AG10803 (cell line): ENCODE results near the gene TMEM150A.

Experiments used
- DNase-seq: peaks from one replicate; pipeline ENCODE4 v3.0.0; 2010; ENCODE audit warnings: low read depth
- H3K4me3 ChIP-seq: 2 replicates; pipeline ENCODE4 v1.5.1; 2011; ENCODE audit warnings: mild to moderate bottlenecking, low read length, control low read depth
- TF ChIP-seq, protein P1 (sequence below): conservative IDR thresholded peaks from 2 replicates; pipeline ENCODE4 v1.5.1; 2011; ENCODE audit warnings: mild to moderate bottlenecking, low read length, control low read depth, inconsistent platforms

TMEM150A gene

DNA sequence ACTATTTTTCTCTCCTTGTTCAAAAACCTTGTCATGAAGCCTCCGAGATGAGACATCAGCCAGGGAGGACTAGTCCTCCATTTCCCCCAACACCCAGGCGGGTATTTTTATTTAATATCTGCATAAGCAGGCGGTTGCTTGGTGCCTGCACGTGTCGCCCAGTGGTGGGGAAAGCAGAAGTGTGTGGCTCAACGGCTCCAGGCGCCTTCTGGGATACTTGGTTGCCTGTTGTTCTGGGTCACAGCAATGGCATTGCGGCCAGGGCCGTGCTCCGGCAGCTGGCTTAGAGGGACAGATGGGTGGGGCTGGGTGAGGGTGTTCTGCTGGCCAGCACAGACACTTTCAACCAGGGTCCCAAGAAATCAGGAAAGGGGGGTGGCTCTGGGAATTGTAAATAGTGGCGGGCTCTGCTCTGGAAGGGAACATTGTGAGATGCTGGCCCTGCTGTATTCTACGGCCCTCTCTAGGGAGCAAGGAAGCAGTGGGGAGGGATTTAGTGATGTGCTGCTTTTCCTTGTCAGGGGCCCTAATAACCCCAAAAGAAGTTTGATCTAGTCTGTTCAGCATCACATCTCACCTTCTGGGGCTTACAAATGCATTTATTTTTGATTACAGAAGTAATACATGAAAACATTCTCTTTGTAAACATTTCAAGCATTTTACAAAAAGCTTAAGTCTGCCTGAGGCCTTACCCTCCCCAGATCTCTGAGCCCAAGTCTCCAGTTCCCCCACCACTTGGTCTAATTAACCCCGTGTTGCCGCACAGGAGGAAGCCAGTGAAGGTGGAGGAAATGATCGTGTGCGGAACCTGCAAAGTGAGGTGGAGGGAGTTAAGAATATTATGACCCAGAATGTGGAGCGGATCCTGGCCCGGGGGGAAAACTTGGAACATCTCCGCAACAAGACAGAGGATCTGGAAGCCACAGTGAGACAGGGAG is 24.0 kb downstream of the TMEM150A start:
- no peak overlapping the region for H3K4me3 ChIP-seq
- TF ChIP-seq, protein P1, sequence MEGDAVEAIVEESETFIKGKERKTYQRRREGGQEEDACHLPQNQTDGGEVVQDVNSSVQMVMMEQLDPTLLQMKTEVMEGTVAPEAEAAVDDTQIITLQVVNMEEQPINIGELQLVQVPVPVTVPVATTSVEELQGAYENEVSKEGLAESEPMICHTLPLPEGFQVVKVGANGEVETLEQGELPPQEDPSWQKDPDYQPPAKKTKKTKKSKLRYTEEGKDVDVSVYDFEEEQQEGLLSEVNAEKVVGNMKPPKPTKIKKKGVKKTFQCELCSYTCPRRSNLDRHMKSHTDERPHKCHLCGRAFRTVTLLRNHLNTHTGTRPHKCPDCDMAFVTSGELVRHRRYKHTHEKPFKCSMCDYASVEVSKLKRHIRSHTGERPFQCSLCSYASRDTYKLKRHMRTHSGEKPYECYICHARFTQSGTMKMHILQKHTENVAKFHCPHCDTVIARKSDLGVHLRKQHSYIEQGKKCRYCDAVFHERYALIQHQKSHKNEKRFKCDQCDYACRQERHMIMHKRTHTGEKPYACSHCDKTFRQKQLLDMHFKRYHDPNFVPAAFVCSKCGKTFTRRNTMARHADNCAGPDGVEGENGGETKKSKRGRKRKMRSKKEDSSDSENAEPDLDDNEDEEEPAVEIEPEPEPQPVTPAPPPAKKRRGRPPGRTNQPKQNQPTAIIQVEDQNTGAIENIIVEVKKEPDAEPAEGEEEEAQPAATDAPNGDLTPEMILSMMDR: no peak
- DNase-seq: no peak

DNA sequence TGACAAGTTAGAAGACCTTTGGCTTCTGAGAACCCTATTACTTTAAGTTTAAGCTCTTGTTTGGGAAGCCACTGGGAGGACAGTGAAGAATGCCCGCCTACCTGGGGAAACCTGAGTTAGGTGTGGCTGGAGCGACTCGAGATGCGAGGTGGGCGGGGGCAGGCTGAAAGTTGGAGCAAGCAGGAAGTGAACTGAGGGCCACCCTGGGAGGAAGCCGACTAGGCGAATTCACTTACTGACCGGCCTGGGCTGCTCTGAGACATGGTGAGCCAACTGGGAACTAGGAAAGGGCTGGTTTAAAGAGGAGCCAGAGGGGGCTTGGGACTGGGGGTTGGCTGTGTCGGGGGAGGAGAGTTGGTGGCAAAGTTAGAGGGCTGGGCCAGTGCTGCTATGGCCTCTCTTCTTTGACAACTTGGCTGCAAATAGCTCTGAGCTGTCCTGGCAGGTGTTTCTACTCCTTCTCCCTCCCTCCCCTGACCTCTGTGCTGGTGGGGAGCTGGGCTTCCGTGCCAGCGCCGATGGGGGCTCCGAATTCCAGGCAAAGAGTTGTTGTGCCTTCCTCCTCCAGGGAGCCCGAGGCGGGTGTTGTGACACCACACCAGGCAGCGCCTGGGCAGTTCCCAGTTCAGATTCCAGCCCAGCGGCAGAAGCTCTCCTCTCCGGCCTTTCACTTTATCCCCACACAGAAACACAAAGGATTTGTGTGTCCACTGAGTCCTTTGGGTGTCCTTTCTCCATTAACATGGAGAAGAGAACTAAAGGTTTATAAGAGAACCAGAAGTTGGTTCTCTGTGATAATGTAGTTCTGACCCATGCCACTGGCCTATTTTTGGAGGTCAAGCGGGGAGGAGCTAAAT is 24.9 kb downstream of the TMEM150A start, which contains the start of gene VAMP8:
VAMP8 (plus strand) TSS at position 201 of the 857 bp plus-strand sequence; CDS start at position 262, 61 bp downstream.
- TF ChIP-seq, protein P1: no peak
- DNase-seq: no peak
- H3K4me3 ChIP-seq: no peak within 1 kb of the TSS

GRCh38 chr2:85577063-85577385 is 25.5 kb downstream of the TMEM150A start:
- H3K4me3 ChIP-seq: no peak overlapping the region
- TF ChIP-seq, protein P1: no peak
- DNase-seq: no peak

DNA sequence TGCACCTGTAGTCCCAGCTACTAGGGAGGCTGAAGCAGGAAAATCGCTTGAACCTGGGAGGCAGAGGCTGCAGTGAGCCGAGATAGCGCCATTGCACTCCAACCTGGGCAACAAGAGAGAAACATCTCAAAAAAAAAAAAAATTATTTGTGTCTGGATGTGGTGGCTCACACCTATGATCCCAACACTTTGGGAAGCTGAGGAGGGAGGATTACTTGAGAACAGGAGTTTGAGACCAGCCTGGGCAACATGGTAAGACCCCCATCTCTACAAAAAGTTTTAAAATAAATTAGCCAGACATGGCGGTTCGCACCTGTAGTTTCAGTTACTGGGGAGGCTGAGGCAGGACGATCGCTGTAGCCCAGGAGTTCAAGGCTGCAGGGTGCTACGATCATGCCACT is 26.8 kb downstream of the TMEM150A start:
- TF ChIP-seq, protein P1: no peak
- no peak overlapping the region for H3K4me3 ChIP-seq
- no peak for DNase-seq

GRCh38 chr2:85566265-85566664 is 36.2 kb downstream of the TMEM150A start:
- DNase-seq: no peak
- H3K4me3 ChIP-seq: no peak overlapping the region
- TF ChIP-seq, protein P1: no peak

DNA sequence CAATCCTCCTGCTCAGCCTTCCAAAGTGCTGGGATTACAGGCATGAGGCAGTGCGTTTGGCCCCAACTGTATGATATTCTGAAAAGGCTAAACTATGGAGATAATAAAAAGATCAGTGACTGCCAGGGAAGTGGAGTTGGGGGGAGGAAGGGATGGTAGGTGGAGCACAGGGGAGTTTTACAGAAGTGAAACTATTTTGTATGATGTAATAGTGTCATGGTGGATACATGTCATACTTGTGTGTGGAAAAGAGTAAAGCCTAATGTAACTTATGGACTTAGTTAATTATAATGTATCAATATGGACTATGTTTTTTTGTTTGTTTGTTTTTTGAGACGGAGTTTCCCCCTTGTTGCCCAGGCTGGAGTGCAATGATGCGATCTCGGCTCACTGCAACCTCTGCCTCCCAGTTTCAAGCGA is 38.3 kb downstream of the TMEM150A start:
- DNase-seq: no peak
- H3K4me3 ChIP-seq: no peak overlapping the region
- TF ChIP-seq, protein P1: no peak
